Measurements from ENCODE around the gene PTGFRN.

The PTGFRN gene

DNA sequence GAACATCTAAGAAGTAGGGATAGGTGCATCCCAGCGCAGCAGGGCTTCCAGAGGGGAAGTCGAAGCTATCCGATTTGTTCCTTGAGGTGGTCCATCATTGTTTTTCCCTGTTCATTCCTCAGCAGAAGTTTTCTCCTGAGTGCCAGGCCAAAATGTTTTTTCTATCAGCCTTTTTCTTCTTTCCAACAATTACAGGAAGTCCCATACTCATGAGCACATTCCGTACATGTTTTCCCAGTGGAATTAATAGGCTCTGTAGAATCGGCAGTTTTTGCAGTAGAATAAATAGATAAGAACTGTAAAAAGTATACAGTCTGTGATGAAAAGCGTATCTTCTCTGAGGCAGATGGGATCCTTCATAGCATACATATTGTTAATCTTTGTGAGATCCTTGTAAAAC lies 116.6 kb downstream of the PTGFRN start:
- in situ Hi-C loops (cut with MboI; ENCODE audit: low sequenced_read_pairs), result no loop called here

DNA sequence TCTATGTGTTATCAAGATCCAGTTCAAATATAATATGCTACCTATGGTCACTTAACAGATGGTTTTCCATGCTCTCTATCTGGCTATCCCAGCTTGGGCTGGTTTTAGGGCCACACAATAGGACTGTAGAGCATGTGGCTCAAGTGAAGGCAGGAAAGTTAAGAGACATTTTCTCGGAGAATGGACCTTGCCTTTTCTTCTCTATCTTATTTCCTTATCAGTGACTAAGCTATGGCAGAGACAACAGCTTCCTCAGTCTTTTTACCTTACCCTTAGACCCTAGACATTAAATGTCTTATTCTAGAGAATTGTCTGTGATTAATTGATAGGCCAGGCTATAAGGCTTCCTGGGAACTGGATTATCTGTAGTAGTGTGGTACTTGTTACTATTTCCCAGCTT lies 120.0 kb downstream of the PTGFRN start:
- in situ Hi-C loops (cut with MboI; ENCODE audit: low sequenced_read_pairs), result no loop called here

DNA sequence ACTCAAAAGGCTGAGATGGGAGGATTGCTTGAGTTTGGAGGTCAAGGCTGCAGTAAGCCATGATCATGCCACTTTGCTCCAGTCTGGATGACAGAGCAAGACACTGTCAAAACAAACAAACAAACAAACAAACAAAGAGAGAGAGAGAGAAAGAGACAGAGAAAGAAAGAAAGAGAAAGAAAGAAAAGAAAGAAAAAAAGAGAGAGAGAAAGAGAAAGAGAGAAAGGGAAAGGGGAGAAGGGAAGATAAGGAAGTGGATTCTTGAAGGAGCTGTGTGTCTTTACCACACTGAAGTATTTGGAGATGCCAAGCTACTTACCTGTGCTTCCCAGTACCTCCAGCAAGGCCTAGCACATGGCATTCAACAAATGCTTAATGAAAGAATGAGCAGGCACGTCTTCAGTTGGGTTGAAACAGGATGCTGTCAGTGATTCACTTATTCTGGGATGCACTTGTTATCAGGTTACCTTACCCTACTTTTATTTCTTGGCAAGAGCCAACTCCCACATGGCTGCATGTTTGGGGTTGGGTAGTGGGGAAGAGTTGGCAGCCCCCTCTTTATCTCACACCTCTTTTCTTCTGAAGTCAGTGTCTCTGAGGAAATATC lies 120.7 kb downstream of the PTGFRN start:
- in situ Hi-C loops (cut with MboI; ENCODE audit: low sequenced_read_pairs), result no loop called here

DNA sequence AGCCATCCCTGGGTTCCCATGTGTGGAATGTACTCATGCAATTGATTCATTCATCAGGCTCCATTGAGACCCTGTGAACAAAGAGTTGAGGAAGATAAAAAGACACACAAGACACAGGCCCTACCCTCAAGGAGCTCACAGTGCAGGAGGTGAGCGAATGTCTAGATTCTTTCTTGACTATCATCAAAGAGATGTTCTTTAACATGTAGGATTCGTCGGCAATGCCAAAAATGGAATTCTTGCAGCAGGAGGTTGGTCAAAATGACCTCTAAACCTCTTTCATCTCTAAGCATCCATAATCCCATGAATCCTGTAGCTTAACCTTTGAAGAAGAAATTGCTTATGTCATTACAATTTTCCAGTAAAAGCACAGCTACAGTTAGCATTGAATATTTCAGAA lies 122.5 kb downstream of the PTGFRN start:
- in situ Hi-C loops (cut with MboI; ENCODE audit: low sequenced_read_pairs), result no loop called here

DNA sequence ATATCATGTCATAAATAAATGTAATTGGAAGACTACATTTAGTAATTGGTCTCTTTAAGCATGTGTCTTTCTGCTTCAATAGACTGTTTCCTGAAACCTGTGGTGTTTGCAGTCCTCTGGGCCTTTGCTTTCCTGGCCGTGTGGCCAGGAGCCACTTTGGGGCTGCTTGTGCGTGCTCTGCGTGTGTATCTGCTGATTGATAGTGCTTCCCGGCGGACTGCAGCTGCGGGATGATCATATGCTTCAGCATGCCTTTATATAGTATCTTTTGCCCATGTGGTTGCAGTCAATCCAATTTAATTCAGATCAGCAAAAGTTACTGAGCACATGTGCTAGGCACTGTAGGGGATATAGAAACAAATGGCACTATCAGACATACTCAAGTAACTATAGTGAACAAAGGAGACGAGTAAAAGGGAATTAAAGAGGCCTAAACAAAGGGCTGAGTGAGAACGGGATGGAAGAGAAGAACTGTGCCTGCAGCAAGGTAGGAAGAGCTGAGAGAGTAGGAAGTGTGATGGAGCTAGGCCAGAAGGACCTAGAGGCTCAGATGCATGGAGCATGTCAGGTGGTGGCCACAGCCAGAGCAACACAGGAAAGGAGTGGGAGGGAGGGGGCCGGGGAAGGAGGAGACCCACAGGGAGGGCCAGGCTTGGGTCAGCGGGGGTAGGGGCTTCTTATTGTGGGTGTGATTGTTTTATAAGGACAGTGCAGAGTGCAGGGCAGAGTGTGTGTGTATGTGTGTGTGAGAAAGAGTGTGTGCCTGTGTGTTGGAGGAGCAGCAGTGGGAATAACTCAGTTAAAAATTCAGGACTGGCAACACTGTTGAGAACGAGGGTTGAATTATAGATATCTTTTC lies 123.2 kb downstream of the PTGFRN start:
- in situ Hi-C loops (cut with MboI; ENCODE audit: low sequenced_read_pairs), result no loop called here

DNA sequence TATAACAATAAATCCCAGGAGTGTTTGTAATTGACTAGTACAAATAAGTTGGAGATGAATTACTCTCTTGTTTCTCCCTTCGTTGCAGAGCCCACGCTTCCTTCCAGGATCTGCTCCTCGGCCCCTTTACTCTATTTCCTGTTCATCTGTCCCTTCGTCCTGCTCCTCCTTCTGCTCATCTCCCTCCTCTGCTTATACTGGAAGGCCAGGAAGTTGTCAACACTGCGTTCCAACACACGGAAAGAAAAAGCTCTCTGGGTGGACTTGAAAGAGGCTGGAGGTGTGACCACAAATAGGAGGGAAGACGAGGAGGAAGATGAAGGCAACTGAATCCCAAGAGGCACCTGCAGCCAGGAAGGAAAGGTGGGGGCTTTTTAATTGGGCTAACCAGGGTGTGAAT lies 124.1 kb downstream of the PTGFRN start:
- in situ Hi-C loops (cut with MboI; ENCODE audit: low sequenced_read_pairs), result no loop called here

DNA sequence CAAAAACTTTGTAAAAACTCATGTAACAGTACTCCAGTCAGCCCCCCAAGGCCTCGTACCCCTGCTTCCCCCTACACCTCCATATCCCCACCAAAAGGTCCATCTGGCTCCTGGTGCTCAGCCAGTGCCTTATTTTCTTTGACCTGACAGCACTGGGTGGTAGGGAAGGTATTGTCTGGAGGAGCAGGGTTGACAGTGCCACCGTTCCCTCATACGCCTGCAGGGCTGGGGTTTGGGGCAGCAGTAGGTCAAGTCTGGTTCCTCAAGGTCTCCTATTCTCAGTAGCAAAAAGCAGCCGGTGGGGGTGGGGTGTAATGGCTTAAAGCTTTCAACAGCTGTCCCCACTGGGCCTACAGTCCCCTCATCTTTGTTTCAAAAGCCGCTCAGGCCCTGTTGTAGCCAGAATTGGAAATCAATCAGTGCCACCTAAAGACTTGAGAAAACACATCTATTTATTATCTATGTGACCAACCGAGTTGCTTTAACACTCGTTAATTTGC lies 125.1 kb downstream of the PTGFRN start:
- in situ Hi-C loops (cut with MboI; ENCODE audit: low sequenced_read_pairs), result no loop called here

DNA sequence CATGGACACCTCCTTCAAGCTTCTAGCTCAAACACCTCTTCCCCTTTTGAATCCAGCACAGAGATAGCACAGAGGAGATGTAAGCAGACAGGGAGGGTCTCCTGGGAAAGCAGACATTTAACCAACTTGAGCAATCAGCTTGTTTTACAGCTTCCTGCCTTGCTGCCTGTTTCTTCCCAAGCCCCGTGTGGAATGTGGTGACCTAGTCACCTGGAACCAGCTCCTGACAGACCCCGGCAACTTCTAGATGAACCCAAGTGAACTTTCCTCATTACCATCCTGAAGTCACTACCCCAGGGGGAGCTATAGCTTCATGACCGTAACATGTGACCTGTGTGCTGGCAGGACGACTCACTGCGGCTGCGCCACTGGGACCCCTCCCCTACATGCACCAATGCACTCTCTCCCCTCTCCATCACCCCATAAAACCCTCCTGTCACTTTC lies 126.3 kb downstream of the PTGFRN start:
- in situ Hi-C loops (cut with MboI; ENCODE audit: low sequenced_read_pairs), result no loop called here

DNA sequence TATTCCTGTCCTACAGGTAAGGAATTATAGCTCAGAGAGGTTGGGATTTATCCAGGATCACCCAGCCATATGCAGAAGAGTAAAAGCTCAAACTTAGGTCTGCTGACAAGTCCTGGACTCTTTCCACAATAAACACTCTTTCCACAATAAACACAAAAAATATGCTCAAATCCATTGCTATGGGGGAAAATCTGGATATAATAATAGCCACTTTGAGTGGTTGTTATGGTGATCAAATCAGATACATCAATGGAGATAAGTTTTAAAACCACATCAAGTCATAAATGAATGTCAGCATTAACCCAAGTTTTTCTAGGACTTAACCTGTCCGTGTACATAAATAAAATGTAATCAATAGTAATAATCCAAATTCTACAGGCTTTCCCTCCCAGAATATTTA lies 128.1 kb downstream of the PTGFRN start:
- in situ Hi-C loops (cut with MboI; ENCODE audit: low sequenced_read_pairs), result no loop called here

DNA sequence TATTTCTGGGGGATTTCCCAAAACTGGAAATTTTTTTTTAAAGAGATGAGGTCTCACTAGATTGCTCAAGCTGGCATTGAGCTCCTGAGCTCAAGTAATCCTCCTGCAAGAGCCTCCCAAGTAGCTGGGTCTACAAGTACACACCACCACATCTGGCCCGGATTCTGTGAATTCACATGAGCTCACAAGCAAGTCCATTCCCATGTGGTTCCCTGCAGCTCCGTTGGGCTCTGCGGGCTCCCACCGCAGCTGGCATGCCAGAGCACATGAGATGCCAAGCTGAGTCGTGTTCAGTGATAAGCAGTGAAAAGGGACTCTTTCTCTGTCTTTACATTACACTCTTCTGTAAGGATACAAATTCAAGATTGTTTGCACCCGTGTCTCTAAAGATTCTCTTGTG lies 128.5 kb downstream of the PTGFRN start:
- in situ Hi-C loops (cut with MboI; ENCODE audit: low sequenced_read_pairs), result no loop called here

All from HL-60/S4 treated with phorbol 12-myristate 13-acetate at 8.2 ng/mL for 4 days and 3 days (cell line).